ENCODE results near the gene RERE.

DNA sequence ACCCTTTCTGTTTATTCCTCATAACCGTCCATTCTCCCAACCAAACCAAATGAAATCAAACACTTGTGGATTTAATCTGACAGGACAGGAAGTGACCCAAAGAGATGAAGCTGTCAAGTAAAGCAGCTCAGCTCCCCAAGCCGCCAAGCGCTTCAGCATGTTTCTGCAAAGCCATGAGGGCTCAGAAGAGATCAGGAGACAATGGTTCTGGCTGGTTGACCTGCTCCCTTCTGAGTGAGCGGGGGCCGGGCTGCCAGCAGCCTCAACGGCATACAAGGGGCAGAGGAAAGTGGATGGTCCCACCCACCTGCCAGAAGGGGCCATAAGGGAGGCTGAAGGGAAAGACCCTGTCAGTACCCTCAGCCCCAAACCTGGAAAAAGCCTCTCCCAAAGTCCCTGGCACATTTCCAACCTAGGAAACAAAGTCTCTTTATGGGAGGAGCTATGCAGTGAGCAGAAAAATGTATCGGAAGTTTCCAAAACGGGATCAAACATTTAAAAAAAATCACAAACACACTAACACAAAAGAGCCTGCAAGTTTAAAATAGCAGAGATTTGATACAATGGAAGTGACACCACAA is 454.2 kb downstream of the RERE start:
- no peak for TF ChIP-seq EZH2 (IDR thresholded peaks at IDR 0.05; ENCODE audit: borderline replicate concordance, low read depth, low read length, severe bottlenecking)
- no peak for TF ChIP-seq POLR2A (IDR thresholded peaks at IDR 0.05; ENCODE audit: low read depth, low read length)
- TF ChIP-seq, protein P1, sequence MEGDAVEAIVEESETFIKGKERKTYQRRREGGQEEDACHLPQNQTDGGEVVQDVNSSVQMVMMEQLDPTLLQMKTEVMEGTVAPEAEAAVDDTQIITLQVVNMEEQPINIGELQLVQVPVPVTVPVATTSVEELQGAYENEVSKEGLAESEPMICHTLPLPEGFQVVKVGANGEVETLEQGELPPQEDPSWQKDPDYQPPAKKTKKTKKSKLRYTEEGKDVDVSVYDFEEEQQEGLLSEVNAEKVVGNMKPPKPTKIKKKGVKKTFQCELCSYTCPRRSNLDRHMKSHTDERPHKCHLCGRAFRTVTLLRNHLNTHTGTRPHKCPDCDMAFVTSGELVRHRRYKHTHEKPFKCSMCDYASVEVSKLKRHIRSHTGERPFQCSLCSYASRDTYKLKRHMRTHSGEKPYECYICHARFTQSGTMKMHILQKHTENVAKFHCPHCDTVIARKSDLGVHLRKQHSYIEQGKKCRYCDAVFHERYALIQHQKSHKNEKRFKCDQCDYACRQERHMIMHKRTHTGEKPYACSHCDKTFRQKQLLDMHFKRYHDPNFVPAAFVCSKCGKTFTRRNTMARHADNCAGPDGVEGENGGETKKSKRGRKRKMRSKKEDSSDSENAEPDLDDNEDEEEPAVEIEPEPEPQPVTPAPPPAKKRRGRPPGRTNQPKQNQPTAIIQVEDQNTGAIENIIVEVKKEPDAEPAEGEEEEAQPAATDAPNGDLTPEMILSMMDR (IDR thresholded peaks at IDR 0.05; ENCODE audit: extremely low read depth in 1 of 2, insufficient read depth in 1 of 2, low read depth in 1 of 2, low read length in 2 of 2): no peak
- no peak for TF ChIP-seq MYC (IDR thresholded peaks at IDR 0.05; ENCODE audit: low read depth, low read length)
